Adipose tissue (tissue), 3 donors: ENCODE data around the gene LNX2. TPM values are rescaled to one million over a fixed set of nuclear protein-coding genes. Genes with fewer than 3 reads are reported as not detected.

Source experiments
- H3K27ac ChIP-seq: one replicate; pipeline ENCODE4 v1.5.1; 2013; ENCODE audit warnings: low read depth, low read length
- WGBS, 3 donors: extraction: QIAGEN DNeasy Blood & Tissue Kit; methylation state at CpG; one replicate each; pipeline ENCODE4 v1.1.7; 2013; 5-methylcytosine and 5-hydroxymethylcytosine counted together
- polyA plus RNA-seq, 3 donors: library from polyadenylated mRNA; stranded (reverse); fragments of 200-250 nt; gene quantifications; one replicate each; pipeline ENCODE4 v1.2.3, GENCODE V29; 2013
- donor health status: healthy with polysubstance abuse.
- donor health status: Bipolar disorder and iron deficiency.
- donor health status: healthy.

The LNX2 gene
- polyA plus RNA-seq, 3 donors, result 2.4 to 12.2 (median 3.0) TPM

DNA sequence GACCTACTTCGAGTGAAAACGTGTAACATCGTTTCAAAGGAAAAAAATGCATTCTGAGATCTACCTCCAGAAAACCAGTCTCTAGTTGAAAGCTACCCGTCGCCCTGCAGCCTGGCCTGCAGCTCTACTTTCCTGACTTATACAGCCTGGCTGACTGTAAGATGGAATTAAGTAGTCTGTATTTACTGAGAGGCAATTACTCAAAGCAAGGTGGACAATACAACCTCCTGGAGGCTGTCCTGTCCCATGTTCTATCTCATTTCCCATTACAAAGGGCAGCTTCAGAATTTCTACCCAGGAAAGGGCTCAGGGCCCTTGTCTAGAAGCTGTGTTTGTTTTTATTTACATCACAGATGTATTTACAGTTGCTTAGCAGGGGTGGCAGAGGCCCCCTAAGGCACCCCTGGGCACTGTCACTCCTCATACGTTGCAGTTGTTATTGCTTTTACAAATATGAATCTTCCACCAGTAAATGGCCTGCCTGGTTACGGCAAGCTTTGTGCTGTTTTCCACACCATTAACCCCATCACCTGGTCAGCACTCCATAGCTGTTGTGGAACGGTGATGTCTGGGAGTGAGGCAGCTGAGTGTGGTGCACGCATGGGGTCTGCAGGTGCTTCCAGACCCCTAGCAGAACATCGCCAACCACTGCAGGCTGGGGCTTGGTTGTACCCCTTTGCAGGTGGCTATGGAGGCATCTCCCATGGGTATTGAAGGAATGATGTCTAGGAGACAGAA lies 123.6 kb downstream of the LNX2 start:
- no peak overlapping the region for H3K27ac ChIP-seq
- 71 to 82% (median 79%) methylated on average over 10 of the region's 10 CpGs for WGBS, 3 donors

DNA sequence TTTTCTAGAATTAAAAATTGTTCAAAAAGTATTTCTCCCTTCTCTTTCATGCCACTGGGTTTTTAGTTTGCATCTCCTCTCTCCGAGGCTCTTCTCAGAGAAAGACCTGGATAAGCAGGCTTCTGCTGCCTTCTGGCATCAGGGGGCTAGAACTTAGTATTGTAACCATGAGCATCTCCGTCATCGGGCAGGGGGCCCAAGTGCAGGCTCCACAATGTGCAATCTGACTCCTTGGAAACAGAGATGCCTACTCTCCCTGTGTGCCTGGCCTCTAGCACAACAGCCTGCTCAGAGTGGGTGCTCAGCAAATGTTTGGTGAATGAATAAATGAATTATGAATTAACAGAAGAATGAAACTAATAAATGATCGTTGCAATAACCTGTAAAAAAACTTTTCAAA lies 124.3 kb downstream of the LNX2 start:
- no peak overlapping the region for H3K27ac ChIP-seq
- 71 to 76% (median 74%) methylated on average over 4 of the region's 4 CpGs for WGBS, 3 donors

Other genes starting within 250 kb of the LNX2 start
- gene GTF3A, start 195.9 kb downstream of the LNX2 start, polyA plus RNA-seq, result 100 to 1,000 TPM in 2 of 3 donors, 10 to 100 TPM in 1; 57.2 to 182 (median 121) TPM
- gene MTIF3, start 170.0 kb downstream of the LNX2 start, polyA plus RNA-seq, result 10 to 100 TPM; 58.8 to 88.8 (median 71.7) TPM
- 100 to 1,000 TPM in 1 of 3 donors, 10 to 100 TPM in 2; 92.1 to 280 (median 96.3) TPM for gene POLR1D, start 1.4 kb upstream of the LNX2 start, polyA plus RNA-seq
- not detected for gene GSX1, start 172.0 kb upstream of the LNX2 start, polyA plus RNA-seq